Fibroblast of skin of abdomen (primary cell): ENCODE measurements around the gene RPP38.
A peak's percentile ranks its signal among the peaks of the same experiment; 100 is the strongest.

Source experiments
- DNase-seq: peaks from one replicate; pipeline ENCODE4 v3.0.0-alpha.2; 2013

RPP38 gene

GRCh38 chr10:15113766-15114165, 16.6 kb downstream of the RPP38 start:
- peak; percentile 50 for DNase-seq

DNA sequence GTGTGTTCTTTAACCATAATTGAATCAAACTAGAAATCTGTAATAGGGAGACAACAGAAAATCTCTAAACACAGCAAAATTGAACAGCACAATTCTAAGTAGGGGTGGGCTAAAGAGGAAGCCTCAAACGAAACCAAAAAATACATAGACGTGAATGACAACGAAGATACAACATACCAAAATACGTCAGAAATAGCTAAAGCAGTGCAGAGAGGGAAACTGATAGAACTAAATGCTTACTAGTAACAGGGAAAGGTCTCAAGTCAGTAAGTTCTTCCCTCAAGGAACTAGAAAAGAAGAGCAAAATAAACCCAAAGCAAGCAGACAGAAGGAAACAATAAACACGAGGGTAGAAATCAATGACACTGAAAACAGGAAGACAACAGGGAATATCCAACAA, 19.1 kb downstream of the RPP38 start:
- no peak for DNase-seq

- DNase-seq, result no peak
Measured at GRCh38 chr10:15118615-15119014, 21.5 kb downstream of the RPP38 start.

- peak; percentile 61 for DNase-seq
Measured at GRCh38 chr10:15120523-15120922, 23.4 kb downstream of the RPP38 start.

GRCh38 chr10:15121707-15122106, 24.6 kb downstream of the RPP38 start:
- peak; percentile 18 for DNase-seq

GRCh38 chr10:15122477-15123030, 25.4 kb downstream of the RPP38 start:
- no peak for DNase-seq

DNA sequence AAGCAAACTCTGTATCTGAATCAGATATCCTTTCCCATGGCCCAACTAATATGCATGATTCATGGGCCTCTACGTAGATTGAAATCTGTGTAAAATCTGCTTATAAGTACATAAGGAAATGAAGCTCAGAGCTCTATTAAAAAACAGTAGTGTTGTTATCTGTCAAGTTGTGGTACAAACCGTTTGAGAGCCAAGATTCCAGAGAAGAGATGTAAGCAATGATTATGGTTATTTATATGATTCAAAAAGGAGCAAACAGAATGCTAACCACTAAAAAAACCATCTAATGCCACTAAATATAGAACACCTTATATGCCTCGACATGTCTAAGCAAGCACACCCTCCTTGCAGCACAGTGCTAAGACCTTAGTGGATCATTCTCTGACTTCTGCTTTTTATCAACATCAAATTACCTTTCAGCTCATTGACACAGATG, 26.6 kb downstream of the RPP38 start:
- peak; percentile 59 for DNase-seq

- DNase-seq, result no peak
Measured at GRCh38 chr10:15124190-15124589, 27.0 kb downstream of the RPP38 start.

- no peak for DNase-seq
Measured at GRCh38 chr10:15124908-15125307, 27.8 kb downstream of the RPP38 start.

DNA sequence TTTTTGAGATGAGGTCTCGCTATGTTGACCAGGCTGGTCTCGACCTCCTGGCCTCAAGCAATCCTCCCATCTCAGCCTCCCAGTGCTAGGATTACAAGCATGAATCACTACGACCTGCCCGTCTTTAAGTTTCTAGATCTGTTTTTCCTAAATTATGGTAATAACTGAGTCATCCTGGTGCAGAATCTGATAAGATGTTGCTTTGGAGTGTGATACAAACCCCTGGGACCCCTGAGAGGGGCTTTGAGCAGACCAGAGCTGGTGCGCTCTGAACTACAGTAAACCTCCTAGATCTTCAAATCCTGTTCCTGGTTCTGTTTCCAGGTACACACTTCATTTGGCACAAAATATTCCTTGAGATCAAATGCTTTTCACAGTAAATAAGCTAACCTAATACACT, 34.2 kb downstream of the RPP38 start:
- DNase-seq, result no peak

DNA sequence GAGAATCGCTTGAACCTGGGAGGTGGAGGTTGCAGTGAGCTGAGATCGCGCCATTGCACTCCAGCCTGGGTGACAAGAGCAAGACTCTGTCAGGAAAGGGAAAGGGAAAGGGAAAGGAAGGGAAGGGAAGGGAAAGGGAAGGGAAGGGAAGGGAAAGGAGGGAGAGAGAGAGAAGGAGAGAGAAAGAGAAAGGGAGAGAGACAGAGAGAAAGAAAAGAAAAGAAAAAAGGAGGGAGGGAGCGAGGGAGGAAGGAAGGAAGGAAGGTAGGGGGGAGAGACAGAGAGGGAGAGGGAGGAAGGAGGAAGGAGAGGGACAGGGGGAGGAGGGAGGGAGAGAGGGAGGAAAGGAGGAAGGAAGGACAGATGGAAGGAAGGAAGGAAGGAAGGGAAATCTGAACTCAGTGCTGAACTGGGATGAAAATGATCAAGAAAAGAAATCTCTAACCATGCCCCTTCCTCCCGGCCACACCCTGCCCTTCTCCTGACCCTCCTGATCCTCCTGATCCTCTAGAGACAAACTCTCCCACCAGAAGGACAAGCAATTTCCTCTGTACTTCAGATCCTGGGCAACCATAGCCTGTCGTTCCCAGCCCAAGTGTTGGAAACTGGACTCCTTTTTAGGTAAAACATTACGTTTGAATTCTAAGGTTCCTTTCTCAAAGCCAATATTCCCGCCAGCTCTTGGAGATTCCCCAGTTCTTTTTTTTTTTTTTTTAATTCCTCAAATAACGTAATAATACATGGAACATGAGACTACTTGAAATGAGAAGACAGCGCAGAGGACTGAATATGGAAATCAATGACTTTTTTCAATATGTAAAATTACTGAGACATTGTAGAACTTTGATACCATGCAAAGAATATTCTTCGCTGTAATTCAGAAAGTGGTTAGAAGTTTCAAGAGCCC, 39.2 kb downstream of the RPP38 start:
- DNase-seq, result no peak

DNA sequence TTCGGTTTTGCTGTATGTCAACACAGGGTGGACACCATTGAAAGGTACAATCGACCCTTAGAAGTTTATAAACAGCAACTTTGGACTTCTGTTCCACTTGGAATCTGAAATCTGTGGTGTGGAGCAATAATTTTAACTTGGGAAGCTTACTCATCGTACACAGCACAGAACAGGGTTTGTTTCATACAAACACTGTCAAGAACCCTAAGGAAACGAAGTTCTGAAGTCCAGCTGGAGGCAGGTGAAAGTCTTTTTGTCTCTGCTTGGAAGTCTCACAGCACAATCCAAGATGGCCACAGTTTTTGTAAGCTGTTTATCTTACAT, 39.8 kb downstream of the RPP38 start:
- no peak for DNase-seq

- DNase-seq, result no peak
Measured at GRCh38 chr10:15137636-15138035, 40.5 kb downstream of the RPP38 start.

- no peak for DNase-seq
Measured at GRCh38 chr10:15140698-15141097, 43.5 kb downstream of the RPP38 start.

DNA sequence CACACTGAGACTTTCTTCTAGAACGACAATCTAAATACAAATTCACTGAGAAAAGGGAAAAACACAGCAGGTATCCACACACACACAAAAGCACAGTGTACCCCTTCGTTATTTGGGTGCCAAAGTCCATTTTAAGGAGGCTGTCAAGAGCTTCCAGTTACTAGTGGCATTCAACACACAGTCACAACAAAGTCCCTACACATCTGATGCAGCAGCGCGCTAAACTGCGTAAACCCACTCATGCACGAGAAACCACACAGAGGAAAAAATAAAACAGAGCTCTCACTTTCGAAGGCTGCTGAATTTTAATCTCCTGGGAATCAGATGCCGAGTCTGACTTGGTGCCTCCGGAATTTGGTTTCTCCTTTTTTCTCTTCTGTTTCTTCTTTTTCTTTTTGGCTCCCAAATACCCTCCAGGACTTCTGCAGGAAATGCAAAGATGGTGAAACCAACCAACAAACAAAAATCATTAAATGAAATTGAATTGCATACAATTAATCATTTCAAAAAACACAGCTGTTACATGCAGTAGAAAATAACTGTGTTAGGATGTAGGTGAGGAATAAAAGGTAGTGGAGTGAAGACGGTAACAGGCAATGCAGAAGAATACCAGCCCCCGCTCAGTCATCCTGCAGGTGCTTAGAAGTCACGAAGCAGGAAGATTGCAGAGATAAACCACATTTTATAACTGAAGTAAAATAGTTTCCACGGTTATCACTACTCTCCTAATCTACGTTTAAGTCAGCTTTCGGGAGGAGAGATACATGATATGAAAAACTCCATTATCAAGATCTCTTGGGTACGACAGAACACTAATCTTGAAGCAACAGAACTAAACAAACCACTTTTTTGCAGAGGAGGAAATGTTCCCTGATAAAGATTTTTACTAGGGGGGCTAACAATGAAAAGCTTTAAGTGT, 44.2 kb downstream of the RPP38 start:
- DNase-seq, result peak; percentile 18

DNA sequence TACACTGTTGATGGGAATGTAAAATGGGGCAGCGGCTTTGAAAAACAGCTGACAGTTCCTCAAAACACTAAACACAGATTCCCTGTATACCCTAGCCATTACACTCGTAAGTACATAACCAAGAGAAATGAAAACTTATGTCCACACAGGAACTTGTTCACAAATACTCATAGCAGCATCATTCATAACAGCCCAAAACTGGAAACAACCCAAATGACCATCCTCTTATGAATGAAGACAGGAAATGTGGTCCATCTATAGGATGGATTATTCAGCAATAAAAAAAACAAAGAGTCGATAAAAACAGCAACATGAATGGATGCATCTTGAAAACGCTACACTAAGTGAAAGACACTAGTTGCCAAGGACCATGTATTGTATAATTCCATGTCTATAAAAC, 47.6 kb downstream of the RPP38 start:
- DNase-seq, result peak; percentile 59

DNA sequence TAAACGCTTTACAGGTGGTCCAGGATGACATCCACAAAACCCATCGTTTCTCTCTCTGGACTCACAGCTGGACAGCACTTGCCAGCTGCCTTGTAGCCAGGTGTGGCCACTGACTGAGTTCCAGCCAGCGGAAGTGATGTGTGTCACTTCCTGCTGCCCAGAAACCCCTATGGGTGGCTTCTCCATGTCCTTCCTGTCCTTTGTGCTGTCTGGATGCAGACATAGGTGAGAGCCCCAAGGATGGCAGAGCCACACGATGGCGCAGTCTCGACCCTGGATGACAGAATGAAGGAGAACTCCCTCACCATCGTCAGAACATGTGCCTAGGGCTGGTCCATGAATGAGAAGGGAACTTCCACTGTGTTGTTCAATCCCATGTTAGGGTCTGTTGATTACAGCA, 49.2 kb downstream of the RPP38 start:
- no peak for DNase-seq

DNA sequence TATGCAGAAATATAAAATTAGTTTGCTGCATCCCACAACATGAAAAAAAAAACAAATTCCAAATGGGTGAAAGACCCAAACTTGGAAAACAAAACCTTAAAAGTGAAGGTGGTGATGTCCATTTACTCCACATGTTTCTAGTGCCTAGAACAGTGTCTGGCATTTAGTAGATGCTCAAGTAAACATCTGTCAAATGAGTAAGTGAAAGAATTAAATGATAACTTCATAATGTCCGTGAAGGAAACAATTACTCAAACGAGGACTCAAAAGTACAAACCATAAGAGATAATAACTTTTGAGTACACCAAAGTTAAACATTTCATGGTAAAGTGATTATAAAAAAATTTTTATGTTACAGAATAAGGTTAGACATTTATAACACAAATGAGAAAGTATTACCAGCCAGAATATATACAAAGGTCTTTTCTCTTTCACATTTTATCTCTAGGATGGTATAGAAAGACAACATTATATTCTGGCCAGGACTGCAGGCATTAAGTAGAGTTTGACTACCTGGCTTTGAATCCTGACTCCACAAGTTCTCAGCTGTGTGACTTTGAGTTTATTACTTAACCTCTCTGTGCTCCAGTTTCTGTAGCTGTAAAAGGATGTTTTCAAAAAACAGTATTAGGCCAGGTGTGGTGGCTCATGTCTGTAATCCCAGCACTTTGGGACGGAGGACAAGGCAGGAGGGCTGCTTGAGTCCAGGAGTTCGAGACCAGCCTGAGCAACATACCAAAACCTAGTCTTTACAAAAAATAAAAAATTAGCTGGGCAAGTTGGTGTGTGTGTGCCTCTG, 50.6 kb downstream of the RPP38 start:
- DNase-seq, result no peak

DNA sequence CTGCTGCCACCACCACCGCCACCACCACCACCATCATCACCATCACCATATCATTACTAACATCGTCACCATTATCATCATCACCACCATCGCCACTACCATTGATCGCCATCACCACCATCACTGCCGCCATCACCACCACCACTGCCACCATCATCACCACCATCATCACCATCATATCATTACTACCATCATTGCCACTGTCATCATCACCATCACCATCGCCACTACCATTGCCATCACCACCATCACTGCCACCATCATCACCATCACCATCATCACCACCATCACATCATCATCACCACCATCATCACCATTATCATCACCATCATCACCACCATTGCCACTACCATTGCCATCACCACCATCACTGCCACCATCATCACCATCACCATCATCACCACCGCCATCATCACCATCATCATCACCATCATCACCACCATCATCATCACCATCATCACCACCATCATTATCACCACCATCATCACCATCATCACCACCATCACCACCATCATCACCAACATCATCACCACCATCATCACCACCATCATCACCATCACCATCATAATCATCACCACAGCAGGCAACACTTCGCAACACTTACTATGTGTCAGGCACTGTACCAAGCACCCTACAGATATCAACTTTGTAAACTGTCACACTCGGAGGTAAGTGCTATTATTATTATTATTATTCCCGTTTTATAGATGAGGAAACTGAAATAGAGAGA, 52.1 kb downstream of the RPP38 start:
- no peak for DNase-seq

DNA sequence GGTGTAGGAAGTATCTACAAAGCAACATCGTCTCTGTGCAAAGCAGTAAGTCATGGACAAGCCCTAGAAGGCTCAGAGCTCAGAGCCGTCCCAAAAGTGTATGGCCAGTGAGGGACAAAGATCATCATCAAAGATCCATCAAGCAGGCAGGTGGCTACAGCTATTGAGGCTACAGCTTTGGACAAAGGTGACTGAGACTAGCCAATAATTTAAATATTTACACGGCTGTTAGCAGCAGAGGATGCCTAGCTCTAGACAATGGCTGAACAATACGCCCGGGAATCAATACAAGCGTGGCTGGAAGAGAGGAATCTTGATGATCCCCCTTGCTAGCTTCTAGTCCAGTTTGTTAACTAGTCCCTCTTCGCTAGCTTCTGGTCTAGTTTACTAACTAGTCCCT, 53.4 kb downstream of the RPP38 start:
- no peak for DNase-seq

DNA sequence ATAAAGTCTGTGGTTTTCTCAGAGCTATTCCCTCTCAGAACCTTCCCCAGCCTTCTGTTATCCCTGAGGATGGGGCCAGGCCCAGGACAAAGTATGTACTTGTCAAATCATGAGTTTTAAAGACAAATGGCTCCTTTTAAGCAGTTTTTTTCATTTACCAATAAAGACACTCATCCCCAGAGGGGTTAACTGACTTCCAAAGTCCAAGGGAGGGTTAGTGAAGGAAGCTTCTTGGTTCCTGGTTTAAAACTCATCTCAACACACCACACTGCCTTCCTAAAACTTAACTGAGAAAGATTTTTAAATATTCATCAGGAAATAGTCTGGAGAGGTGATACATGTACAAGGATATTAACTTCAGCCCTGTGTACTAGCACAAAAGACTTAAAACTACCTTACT, 55.4 kb downstream of the RPP38 start:
- no peak for DNase-seq
